ENCODE measurements around the gene RAB9A. TPM values are rescaled to one million over a fixed set of nuclear protein-coding genes. Genes with fewer than 3 reads are reported as not detected.
"Not testable (repeated sequence)": the region's sequence is repeated elsewhere in the genome, so short reads cannot be mapped to it uniquely, and the experiment has no call there.

RAB9A gene
- total RNA-seq = 10 to 100 TPM; 21.2 to 38.4 TPM
- 10 to 100 TPM; 21.9 to 23.6 TPM for polyA plus RNA-seq
- long read RNA-seq, donor 1, transcript RAB9A-202 (3 exons, 2,039 nt) = major isoform, 9 of 12 reads
- long read RNA-seq, donor 1, partial matches to known transcripts = 0 of 12 reads
- long read RNA-seq, donor 1, other reads (novel, unspliced or antisense) = 0 of 12 reads
- long read RNA-seq, donor 2, partial matches to known transcripts = 0 of 4 reads
- long read RNA-seq, donor 2, other reads (novel, unspliced or antisense) = 0 of 4 reads
- long read RNA-seq, donor 3, transcript RAB9A-202 (3 exons, 2,039 nt) = major isoform, 6 of 6 reads
- long read RNA-seq, donor 3, partial matches to known transcripts = 0 of 6 reads
- long read RNA-seq, donor 3, other reads (novel, unspliced or antisense) = 0 of 6 reads
- long read RNA-seq, donor 4, partial matches to known transcripts = 0 of 2 reads
- long read RNA-seq, donor 4, other reads (novel, unspliced or antisense) = 0 of 2 reads
- long read RNA-seq, donor 5, transcript RAB9A-202 (3 exons, 2,039 nt) = major isoform, 6 of 11 reads
- long read RNA-seq, donor 5, transcript RAB9A-203 (2 exons, 737 nt) = minor isoform, 5 of 11 reads
- long read RNA-seq, donor 5, partial matches to known transcripts = 0 of 11 reads
- long read RNA-seq, donor 5, other reads (novel, unspliced or antisense) = 0 of 11 reads

- DNase-seq (peak; percentile 86 to 89 (median 88)), ATAC-seq (ENCODE audit: insufficient read depth, low FRiP score) (peak; percentile 96)
- peak within 1 kb of the TSS; percentile 98 to 99 for H3K27ac ChIP-seq (ENCODE audit: low read depth in 1 of 2, low read length in 1 of 2)
- H3K9ac ChIP-seq (ENCODE audit: insufficient read depth in 1 of 2, low read length in 2 of 2) = peak within 1 kb of the TSS; percentile 87 to 93
- peaks cover 0 to 48% (median 46%) of the 10 kb centered on the region in 3 donors for H3K27me3 ChIP-seq (ENCODE audit: control insufficient read depth in 3 of 3, insufficient read depth in 3 of 3, low read length in 2 of 3)
- 0 to 2% methylated on average over 41 to 68 of the region's 68 CpGs for WGBS, 2 donors
- peak within 1 kb of the TSS; percentile 73 for H3K4me3 ChIP-seq
- peaks cover 0 to 2% (median 0%) of the 10 kb centered on the region in 4 donors for H3K9me3 ChIP-seq (ENCODE audit: control insufficient read depth in 4 of 4, insufficient read depth in 3 of 4, low read length in 3 of 4)
- peaks cover 0 to 15% (median 3%) of the 10 kb centered on the region in 5 donors for H3K4me1 ChIP-seq (ENCODE audit: control insufficient read depth in 5 of 5, insufficient read depth in 5 of 5, low read length in 5 of 5)
- no peak for TF ChIP-seq CTCF (IDR thresholded peaks at IDR 0.05; ENCODE audit: control extremely low read depth, extremely low read depth)
- no peaks in the 10 kb centered on the region for H3K36me3 ChIP-seq (ENCODE audit: control insufficient read depth in 4 of 4, insufficient read depth in 4 of 4, low read length in 4 of 4)
These were observed at the start of gene RAB9A for GRCh38 chrX:13688958-13689740. Gene RAB9A (plus strand): TSS chrX:13689128. CDS start chrX:13708747, 19,619 bp downstream.

GRCh38 chrX:13641684-13642083 lies 47.2 kb upstream of the RAB9A start:
- not testable (repeated sequence) for H3K9ac ChIP-seq (ENCODE audit: insufficient read depth in 1 of 2, low read length in 2 of 2); H3K4me3 ChIP-seq; H3K27ac ChIP-seq (ENCODE audit: low read depth in 1 of 2, low read length in 1 of 2); H3K4me1 ChIP-seq (ENCODE audit: control insufficient read depth in 5 of 5, insufficient read depth in 5 of 5, low read length in 5 of 5); H3K9me3 ChIP-seq (ENCODE audit: control insufficient read depth in 4 of 4, insufficient read depth in 3 of 4, low read length in 3 of 4); ATAC-seq (ENCODE audit: insufficient read depth, low FRiP score); H3K36me3 ChIP-seq (ENCODE audit: control insufficient read depth in 4 of 4, insufficient read depth in 4 of 4, low read length in 4 of 4); DNase-seq
- 80 to 87% methylated on average over 2 of the region's 4 CpGs for WGBS, 2 donors
- peaks cover 0 to 20% (median 18%) of the 10 kb centered on the region in 3 donors for H3K27me3 ChIP-seq (ENCODE audit: control insufficient read depth in 3 of 3, insufficient read depth in 3 of 3, low read length in 2 of 3)

- Histone ChIP-seq H3K4me1 (ENCODE audit: control insufficient read depth in 5 of 5, insufficient read depth in 5 of 5, low read length in 5 of 5) (peaks cover 0 to 11% (median 1%) of the 10 kb centered on the region in 5 donors), H3K4me3 (no peak overlapping the region), H3K9me3 (ENCODE audit: control insufficient read depth in 4 of 4, insufficient read depth in 3 of 4, low read length in 3 of 4) (no peaks in the 10 kb centered on the region), H3K36me3 (ENCODE audit: control insufficient read depth in 4 of 4, insufficient read depth in 4 of 4, low read length in 4 of 4) (no peaks in the 10 kb centered on the region), H3K27ac (ENCODE audit: low read depth in 1 of 2, low read length in 1 of 2) (no peak overlapping the region), H3K9ac (ENCODE audit: insufficient read depth in 1 of 2, low read length in 2 of 2) (no peak overlapping the region), H3K27me3 (ENCODE audit: control insufficient read depth in 3 of 3, insufficient read depth in 3 of 3, low read length in 2 of 3) (peaks cover 0 to 33% (median 26%) of the 10 kb centered on the region in 3 donors)
- 59 to 65% methylated on average over 9 of the region's 9 CpGs for WGBS, 2 donors
- no peak for DNase-seq
- TF ChIP-seq CTCF (IDR thresholded peaks at IDR 0.05; ENCODE audit: control extremely low read depth, extremely low read depth) = no peak
- no peak for ATAC-seq (ENCODE audit: insufficient read depth, low FRiP score)
These were observed 43.3 kb upstream of the RAB9A start for GRCh38 chrX:13645464-13646153.
